IPS-20b (cell line): ENCODE measurements around the gene IGSF22.
"Not testable (repeated sequence)": the region's sequence is repeated elsewhere in the genome, so short reads cannot be mapped to it uniquely, and the experiment has no call there.

Experiments
- H3K27ac ChIP-seq: one replicate; pipeline ENCODE4 v1.5.1; 2013; ENCODE audit warnings: low read length
- H3K27me3 ChIP-seq: 2 replicates; pipeline ENCODE4 v1.6.1; 2013; ENCODE audit warnings: mild to moderate bottlenecking, low read length, inconsistent platforms; ENCODE audit not compliant: insufficient read depth
- H3K36me3 ChIP-seq: 2 replicates; pipeline ENCODE4 v1.6.1; 2013; ENCODE audit warnings: low read depth, mild to moderate bottlenecking, inconsistent platforms, low read length, moderate library complexity; ENCODE audit not compliant: insufficient read depth
- H3K4me1 ChIP-seq: 2 replicates; pipeline ENCODE4 v1.6.1; 2013; ENCODE audit warnings: mild to moderate bottlenecking, control low read depth, inconsistent platforms, low read length, moderate library complexity; ENCODE audit not compliant: insufficient read depth
- H3K4me3 ChIP-seq: 2 replicates; pipeline ENCODE4 v1.5.1; 2013; ENCODE audit warnings: mild to moderate bottlenecking, low read length, inconsistent platforms
- H3K9ac ChIP-seq: 2 replicates; pipeline ENCODE4 v1.6.1; 2013; ENCODE audit warnings: low read depth, mild to moderate bottlenecking, inconsistent platforms, low read length, moderate library complexity
- H3K9me3 ChIP-seq: 2 replicates; pipeline ENCODE4 v1.6.1; 2013; ENCODE audit warnings: mild to moderate bottlenecking, low read depth, low read length, inconsistent platforms; ENCODE audit not compliant: insufficient read depth

IGSF22 gene

GRCh38 chr11:18671246-18671645 lies 54.7 kb downstream of the IGSF22 start:
- Histone ChIP-seq H3K36me3 (no peaks in the 10 kb centered on the region), H3K27me3 (no peaks in the 10 kb centered on the region), H3K4me1 (peaks cover 2% of the 10 kb centered on the region; the same call in 1 of the 2 replicates), H3K27ac (no peak overlapping the region), H3K9ac (no peak overlapping the region), H3K9me3 (no peaks in the 10 kb centered on the region), H3K4me3 (no peak overlapping the region)

GRCh38 chr11:18669711-18670110 lies 56.3 kb downstream of the IGSF22 start:
- H3K4me1 ChIP-seq, result peaks cover 2% of the 10 kb centered on the region; the same call in 1 of the 2 replicates
- no peaks in the 10 kb centered on the region for H3K36me3 ChIP-seq
- H3K9me3 ChIP-seq, result no peaks in the 10 kb centered on the region
- no peak overlapping the region for H3K9ac ChIP-seq
- no peak overlapping the region for H3K27ac ChIP-seq
- no peaks in the 10 kb centered on the region for H3K27me3 ChIP-seq
- no peak overlapping the region for H3K4me3 ChIP-seq

DNA sequence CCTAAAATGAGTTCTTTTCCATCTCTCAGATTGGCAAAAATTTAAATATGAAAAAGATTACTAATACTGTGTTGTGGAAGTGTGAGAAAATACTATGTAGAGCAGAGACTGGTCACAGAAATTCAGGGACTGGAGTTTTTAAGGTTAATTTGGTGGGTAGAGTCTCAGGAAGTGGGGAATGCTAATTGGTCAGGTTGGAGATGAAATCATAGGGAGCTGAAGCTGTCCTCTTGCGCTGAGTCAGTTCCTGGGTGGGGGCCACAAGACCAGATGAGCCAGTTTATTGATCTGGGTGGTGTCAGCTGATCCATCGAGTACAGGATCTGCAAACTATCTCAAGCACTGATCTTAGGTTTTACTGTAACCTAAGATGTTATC lies 56.8 kb downstream of the IGSF22 start:
- H3K4me3 ChIP-seq, result no peak overlapping the region
- H3K27me3 ChIP-seq, result no peaks in the 10 kb centered on the region
- no peak overlapping the region for H3K27ac ChIP-seq
- no peak overlapping the region for H3K9ac ChIP-seq
- no peaks in the 10 kb centered on the region for H3K36me3 ChIP-seq
- H3K4me1 ChIP-seq, result peaks cover 2% of the 10 kb centered on the region; the same call in 1 of the 2 replicates
- H3K9me3 ChIP-seq, result no peaks in the 10 kb centered on the region

DNA sequence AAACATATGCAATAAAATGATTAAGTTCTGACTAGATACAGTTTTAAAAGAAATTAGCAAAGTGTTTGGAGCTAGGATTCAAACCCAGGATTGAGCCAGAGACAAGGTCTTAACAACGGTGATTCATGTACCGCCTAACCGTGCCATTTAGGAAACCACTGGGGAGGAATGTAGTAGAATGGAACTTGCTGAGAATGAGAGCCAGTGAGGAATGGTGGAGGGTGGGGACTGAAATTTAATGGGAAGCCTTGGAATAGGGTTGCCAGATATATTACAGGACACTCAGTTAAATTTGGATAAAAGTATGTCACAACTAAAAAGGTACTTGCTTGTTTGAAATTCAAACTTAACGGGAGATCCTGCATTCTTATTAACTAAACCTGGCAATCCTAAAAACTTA lies 57.9 kb downstream of the IGSF22 start:
- Histone ChIP-seq H3K27ac (no peak overlapping the region), H3K27me3 (no peaks in the 10 kb centered on the region), H3K9me3 (no peaks in the 10 kb centered on the region), H3K9ac (no peak overlapping the region), H3K4me1 (peaks cover 2% of the 10 kb centered on the region; the same call in 1 of the 2 replicates), H3K36me3 (no peaks in the 10 kb centered on the region), H3K4me3 (no peak overlapping the region)

- H3K27me3 ChIP-seq, H3K4me3 ChIP-seq, H3K27ac ChIP-seq, H3K4me1 ChIP-seq, H3K36me3 ChIP-seq, H3K9ac ChIP-seq, H3K9me3 ChIP-seq: not testable (repeated sequence)
These were observed 60.6 kb downstream of the IGSF22 start for GRCh38 chr11:18665353-18665872.

DNA sequence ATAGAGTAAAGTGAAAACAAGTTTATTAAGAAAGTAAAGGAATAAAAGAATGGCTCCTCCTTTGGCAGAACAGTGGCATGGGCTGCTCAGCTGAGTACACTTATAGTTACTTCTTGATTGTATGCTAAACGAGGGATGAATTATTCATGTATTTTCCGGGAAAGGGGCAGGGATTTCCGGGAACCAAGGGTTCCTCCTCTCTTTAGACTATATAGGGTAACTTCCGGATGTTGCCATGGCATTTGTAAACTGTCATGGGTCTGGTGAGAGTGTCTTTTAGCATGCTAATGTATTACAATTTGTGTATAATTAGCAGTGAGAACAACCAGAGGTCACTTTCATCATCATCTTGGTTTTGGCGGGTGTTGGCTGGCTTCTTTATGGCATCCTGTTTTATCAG lies 68.3 kb downstream of the IGSF22 start:
- no peak overlapping the region for H3K9ac ChIP-seq
- no peaks in the 10 kb centered on the region for H3K4me1 ChIP-seq
- H3K36me3 ChIP-seq, result no peaks in the 10 kb centered on the region
- peaks cover 14% of the 10 kb centered on the region; the same call in 1 of the 2 replicates for H3K9me3 ChIP-seq
- no peaks in the 10 kb centered on the region for H3K27me3 ChIP-seq
- no peak overlapping the region for H3K4me3 ChIP-seq
- H3K27ac ChIP-seq, result no peak overlapping the region
